ENCODE data around the gene ADCY6. TPM values are rescaled to one million over a fixed set of nuclear protein-coding genes. Genes with fewer than 3 reads are reported as not detected.

ADCY6 gene
- total RNA-seq, 1 experiment from 2014 or later: 31.1 TPM

DNA sequence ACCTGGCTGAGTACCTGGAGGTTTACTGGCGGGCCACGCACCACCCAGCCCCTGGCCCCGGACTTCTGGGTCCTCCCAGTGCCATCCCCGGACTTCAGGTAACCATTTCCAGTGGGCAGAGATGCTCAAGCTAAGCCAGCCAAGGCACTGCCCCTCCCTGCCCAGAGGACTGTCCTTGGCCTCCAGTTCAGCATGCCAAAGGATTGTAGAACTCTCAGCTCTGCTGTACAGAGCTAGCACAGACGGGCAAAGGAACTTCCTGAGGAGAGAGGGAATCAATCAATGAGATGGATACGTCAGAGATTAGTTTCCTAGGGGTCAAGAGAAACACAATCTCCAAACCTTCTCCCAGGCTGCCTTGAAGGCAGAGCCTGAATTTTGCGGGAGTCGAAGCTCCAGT lies 38.1 kb upstream of the ADCY6 start:
- DNase-seq: no peak
- Histone ChIP-seq H2BK20ac (ENCODE audit: low read depth, low read length, poor library complexity, severe bottlenecking) (no peak overlapping the region), H3K79me1 (ENCODE audit: insufficient read depth, low read depth, low read length, poor library complexity, severe bottlenecking) (no peaks in the 10 kb centered on the region), H3K14ac (ENCODE audit: insufficient read depth, low read length) (no peak overlapping the region), H2BK120ac (ENCODE audit: low read depth, low read length, poor library complexity, severe bottlenecking) (no peak overlapping the region), H3K4me1 (ENCODE audit: insufficient read depth, low read length) (no peaks in the 10 kb centered on the region), H4K5ac (ENCODE audit: insufficient read length, low read depth, low read length) (no peak overlapping the region), H4K8ac (replicated peaks; ENCODE audit: insufficient read length, low read depth, low read length) (no peak overlapping the region), H3K27me3 (ENCODE audit: insufficient read depth, low read length) (no peaks in the 10 kb centered on the region; the same call in 1 of the 2 replicates), H2BK5ac (ENCODE audit: insufficient read length, low read length) (no peak overlapping the region), H4K20me1 (ENCODE audit: control insufficient read depth, insufficient read depth, insufficient read length) (no peaks in the 10 kb centered on the region), H2BK15ac (ENCODE audit: low read depth, low read length) (no peak overlapping the region), H3K27ac (ENCODE audit: insufficient read length, low read depth, low read length) (no peak overlapping the region), H3K9me3 (ENCODE audit: control insufficient read depth, low read depth, low read length) (no peaks in the 10 kb centered on the region), H3K79me2 (ENCODE audit: insufficient read depth, low read length) (no peaks in the 10 kb centered on the region), H4K91ac (ENCODE audit: insufficient read length, low read depth, low read length) (no peak overlapping the region), H3K9ac (ENCODE audit: extremely low read depth, insufficient read length, low read length) (no peak overlapping the region), H3K56ac (ENCODE audit: insufficient read length, low read depth, low read length) (no peak overlapping the region), H3K23ac (ENCODE audit: insufficient read length, low read depth, low read length) (no peak overlapping the region), H3K4ac (ENCODE audit: low read depth, low read length) (no peak overlapping the region), H2BK12ac (ENCODE audit: insufficient read length, low read depth, low read length) (no peak overlapping the region), H3K4me2 (ENCODE audit: insufficient read depth, insufficient read length, low read length) (no peak overlapping the region), H3K18ac (ENCODE audit: insufficient read length, low read depth, low read length) (no peak overlapping the region), H3T11ph (ENCODE audit: low read length) (no peak overlapping the region), H2AK5ac (ENCODE audit: insufficient read length, low read length) (no peak overlapping the region), H3K23me2 (ENCODE audit: insufficient read length, low read depth, low read length, poor library complexity, severe bottlenecking) (no peaks in the 10 kb centered on the region), H2AFZ (ENCODE audit: low read length) (no peak overlapping the region)
- no CpG with 5 or more reads among the region's 8 CpGs for WGBS (ENCODE audit: extremely low coverage, insufficient read length, low lambda C conversion rate)
- Mint-ChIP-seq H3K9me3 (no peaks in the 10 kb centered on the region), H3K27ac (no peak overlapping the region; a peak in 1 of 7 replicates), H3K4me1 (peaks cover 12 to 22% of the 10 kb centered on the region in 2 experiments), H3K4me3 (no peak overlapping the region), H3K36me3 (ENCODE audit: insufficient read depth in 1 of 3, low read depth in 3 of 3) (peaks cover 24 to 83% (median 59%) of the 10 kb centered on the region in 3 experiments; a peak in 6 of 7 replicates), H3K27me3 (ENCODE audit: low read depth) (peaks cover under 1% of the 10 kb centered on the region; the same call in 1 of the 2 replicates)
- TF ChIP-seq, protein P1, sequence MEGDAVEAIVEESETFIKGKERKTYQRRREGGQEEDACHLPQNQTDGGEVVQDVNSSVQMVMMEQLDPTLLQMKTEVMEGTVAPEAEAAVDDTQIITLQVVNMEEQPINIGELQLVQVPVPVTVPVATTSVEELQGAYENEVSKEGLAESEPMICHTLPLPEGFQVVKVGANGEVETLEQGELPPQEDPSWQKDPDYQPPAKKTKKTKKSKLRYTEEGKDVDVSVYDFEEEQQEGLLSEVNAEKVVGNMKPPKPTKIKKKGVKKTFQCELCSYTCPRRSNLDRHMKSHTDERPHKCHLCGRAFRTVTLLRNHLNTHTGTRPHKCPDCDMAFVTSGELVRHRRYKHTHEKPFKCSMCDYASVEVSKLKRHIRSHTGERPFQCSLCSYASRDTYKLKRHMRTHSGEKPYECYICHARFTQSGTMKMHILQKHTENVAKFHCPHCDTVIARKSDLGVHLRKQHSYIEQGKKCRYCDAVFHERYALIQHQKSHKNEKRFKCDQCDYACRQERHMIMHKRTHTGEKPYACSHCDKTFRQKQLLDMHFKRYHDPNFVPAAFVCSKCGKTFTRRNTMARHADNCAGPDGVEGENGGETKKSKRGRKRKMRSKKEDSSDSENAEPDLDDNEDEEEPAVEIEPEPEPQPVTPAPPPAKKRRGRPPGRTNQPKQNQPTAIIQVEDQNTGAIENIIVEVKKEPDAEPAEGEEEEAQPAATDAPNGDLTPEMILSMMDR (conservative IDR thresholded peaks at IDR 0.05): no peak
